Measurements from ENCODE around the gene PRDX5.

GRCh38 chr11:64286801-64287159 is 31.1 kb upstream of the PRDX5 start:
- TF ChIP-seq, protein P1, sequence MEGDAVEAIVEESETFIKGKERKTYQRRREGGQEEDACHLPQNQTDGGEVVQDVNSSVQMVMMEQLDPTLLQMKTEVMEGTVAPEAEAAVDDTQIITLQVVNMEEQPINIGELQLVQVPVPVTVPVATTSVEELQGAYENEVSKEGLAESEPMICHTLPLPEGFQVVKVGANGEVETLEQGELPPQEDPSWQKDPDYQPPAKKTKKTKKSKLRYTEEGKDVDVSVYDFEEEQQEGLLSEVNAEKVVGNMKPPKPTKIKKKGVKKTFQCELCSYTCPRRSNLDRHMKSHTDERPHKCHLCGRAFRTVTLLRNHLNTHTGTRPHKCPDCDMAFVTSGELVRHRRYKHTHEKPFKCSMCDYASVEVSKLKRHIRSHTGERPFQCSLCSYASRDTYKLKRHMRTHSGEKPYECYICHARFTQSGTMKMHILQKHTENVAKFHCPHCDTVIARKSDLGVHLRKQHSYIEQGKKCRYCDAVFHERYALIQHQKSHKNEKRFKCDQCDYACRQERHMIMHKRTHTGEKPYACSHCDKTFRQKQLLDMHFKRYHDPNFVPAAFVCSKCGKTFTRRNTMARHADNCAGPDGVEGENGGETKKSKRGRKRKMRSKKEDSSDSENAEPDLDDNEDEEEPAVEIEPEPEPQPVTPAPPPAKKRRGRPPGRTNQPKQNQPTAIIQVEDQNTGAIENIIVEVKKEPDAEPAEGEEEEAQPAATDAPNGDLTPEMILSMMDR (IDR thresholded peaks at IDR 0.05), result no peak
- no peak for TF ChIP-seq POLR2A (IDR thresholded peaks at IDR 0.05)
